ENCODE measurements around the gene SELE. TPM values are rescaled to one million over a fixed set of nuclear protein-coding genes. Genes with fewer than 3 reads are reported as not detected.
"Not testable (repeated sequence)": the region's sequence is repeated elsewhere in the genome, so short reads cannot be mapped to it uniquely, and the experiment has no call there.

The SELE gene
- total RNA-seq, 2 experiments from 2014 or later = not detected

GRCh38 chr1:169722779-169723178 is 11.1 kb downstream of the SELE start:
- DNase-seq (no peak), ATAC-seq (no peak)
- intact Hi-C loops (cut with DNase I, micrococcal nuclease) = no loop called here
- H3K4me3 Mint-ChIP-seq = no peak overlapping the region
- CTCF ChIA-PET = interaction anchor here (0.9 to 1.5 kb wide), 4 partner anchors 11 to 193 kb away, joined by 3 to 5 read pairs (median 3); partner anchors contain the start of gene F5
- no peaks in the 10 kb centered on the region for H3K36me3 Mint-ChIP-seq (ENCODE audit: low read depth)
- POLR2A ChIA-PET = no interaction called here
- no peaks in the 10 kb centered on the region for H3K9me3 Mint-ChIP-seq (ENCODE audit: low read depth)
- no peaks in the 10 kb centered on the region for H3K27me3 Mint-ChIP-seq
- no peaks in the 10 kb centered on the region for H3K4me1 Mint-ChIP-seq
- no peak overlapping the region for H3K27ac Mint-ChIP-seq

- CTCF ChIA-PET = interaction anchor here (0.7 to 4.4 kb wide), 4 partner anchors 25 to 562 kb away, joined by 3 to 119 read pairs (median 4); partner anchors contain the start of gene F5
- peaks cover 13% of the 10 kb centered on the region for H3K4me1 Mint-ChIP-seq
- POLR2A ChIA-PET; H3K27ac Mint-ChIP-seq; H3K36me3 Mint-ChIP-seq (ENCODE audit: low read depth); H3K4me3 Mint-ChIP-seq; ATAC-seq; H3K9me3 Mint-ChIP-seq (ENCODE audit: low read depth); H3K27me3 Mint-ChIP-seq; DNase-seq: not testable (repeated sequence)
- intact Hi-C loops (cut with DNase I, micrococcal nuclease) = loop anchor here in 1 of 2 experiments (10.0 kb wide), 1 partner anchor 820 kb away; the partner anchor contains the start of gene GORAB
Observed at GRCh38 chr1:169715100-169715499, 18.8 kb downstream of the SELE start.

- H3K4me1 Mint-ChIP-seq = peaks cover 16% of the 10 kb centered on the region
- ATAC-seq; POLR2A ChIA-PET; DNase-seq; H3K4me3 Mint-ChIP-seq; H3K27me3 Mint-ChIP-seq; H3K9me3 Mint-ChIP-seq (ENCODE audit: low read depth); H3K27ac Mint-ChIP-seq: not testable (repeated sequence)
- peaks cover 17% of the 10 kb centered on the region for H3K36me3 Mint-ChIP-seq (ENCODE audit: low read depth)
- CTCF ChIA-PET = interaction anchor here (1.1 to 4.4 kb wide), 20 partner anchors 8 to 163 kb away, joined by 3 to 119 read pairs (median 9); partner anchors contain the start of genes F5 and METTL18
- intact Hi-C loops (cut with DNase I, micrococcal nuclease) = loop anchor here (5.0 to 10.0 kb wide), 5 partner anchors 79 to 822 kb away; partner anchors contain the start of genes BLZF1 (in 1 of the 2), GORAB (in 1 of the 2), METTL18 (in 1 of the 2) and NME7 (in 1 of the 2)
Observed at GRCh38 chr1:169713090-169713489, 20.8 kb downstream of the SELE start.

- ChIA-PET CTCF (interaction anchor here (0.6 to 4.4 kb wide), 51 partner anchors 8 to 322 kb away, joined by 3 to 119 read pairs (median 5); partner anchors contain the start of genes F5, METTL18 and SLC19A2), POLR2A (interaction anchor here (0.6 to 1.1 kb wide), 2 partner anchors 126 to 148 kb away, joined by 3 to 9 read pairs; partner anchors contain the start of gene F5)
- intact Hi-C loops (cut with DNase I, micrococcal nuclease) = loop anchor here (1.0 to 10.0 kb wide), 7 partner anchors 80 to 823 kb away; partner anchors contain the start of genes BLZF1 (in 1 of the 2), GORAB (in 1 of the 2), METTL18 (in 1 of the 2) and NME7 (in 1 of the 2)
- Mint-ChIP-seq H3K4me3 (no peak overlapping the region), H3K27ac (no peak overlapping the region), H3K27me3 (peaks cover 4% of the 10 kb centered on the region), H3K4me1 (peaks cover 17% of the 10 kb centered on the region), H3K36me3 (ENCODE audit: low read depth) (peaks cover 22% of the 10 kb centered on the region), H3K9me3 (ENCODE audit: low read depth) (peaks cover 5% of the 10 kb centered on the region)
- DNase-seq (no peak), ATAC-seq (no peak)
Observed at GRCh38 chr1:169712309-169712631, 21.6 kb downstream of the SELE start.

- Mint-ChIP-seq H3K4me1 (peaks cover 23% of the 10 kb centered on the region), H3K4me3 (peak within 1 kb of the TSS; percentile 83), H3K36me3 (ENCODE audit: low read depth) (peaks cover 28% of the 10 kb centered on the region), H3K27ac (peak within 1 kb of the TSS; percentile 93), H3K27me3 (peaks cover 4% of the 10 kb centered on the region), H3K9me3 (ENCODE audit: low read depth) (peaks cover 2% of the 10 kb centered on the region)
- ChIA-PET POLR2A (interaction anchor here (0.6 to 1.1 kb wide), 3 partner anchors 11 to 147 kb away, joined by 3 to 9 read pairs (median 4); partner anchors contain the start of gene F5), CTCF (interaction anchor here (0.6 to 4.4 kb wide), 50 partner anchors 9 to 321 kb away, joined by 3 to 119 read pairs (median 5); partner anchors contain the start of genes F5, METTL18 and SLC19A2)
- intact Hi-C loops (cut with DNase I, micrococcal nuclease) = loop anchor here (1.0 to 10.0 kb wide), 11 partner anchors 17 to 823 kb away; partner anchors contain the start of genes F5 (in 2 of the 2), METTL18 (in 2 of the 2), BLZF1 (in 1 of the 2) and GORAB (in 1 of the 2)
- peak; percentile 86 for DNase-seq
- ATAC-seq = peak; percentile 77
Observed at GRCh38 chr1:169711469-169712308, 22.2 kb downstream of the SELE start, which contains the start of gene SELL. Gene SELL, minus strand, starts transcription at chr1:169711620. Its CDS starts 122 bp downstream, at chr1:169711498.

- Mint-ChIP-seq H3K27me3 (peaks cover 3% of the 10 kb centered on the region), H3K27ac (peak overlapping the region; percentile 98), H3K4me1 (peaks cover 53% of the 10 kb centered on the region), H3K36me3 (ENCODE audit: low read depth) (peaks cover 59% of the 10 kb centered on the region), H3K4me3 (peak overlapping the region; percentile 83), H3K9me3 (ENCODE audit: low read depth) (peaks cover 1% of the 10 kb centered on the region)
- DNase-seq (no peak), ATAC-seq (peak; percentile 20)
- intact Hi-C loops (cut with DNase I, micrococcal nuclease) = loop anchor here (1.0 to 10.0 kb wide), 4 partner anchors 11 to 366 kb away; partner anchors contain the start of genes KIFAP3 (in 1 of the 2) and SLC19A2 (in 1 of the 2)
- ChIA-PET CTCF (interaction anchor here (0.7 to 7.1 kb wide), 10 partner anchors 10 to 122 kb away, joined by 3 to 86 read pairs (median 4); partner anchors contain the start of gene F5), POLR2A (interaction anchor here (0.6 kb wide), 1 partner anchor 15 kb away, joined by 6 read pairs; no protein-coding TSS in a partner anchor)
Observed at GRCh38 chr1:169708647-169709046, 25.2 kb downstream of the SELE start.

GRCh38 chr1:169707912-169708604 is 25.8 kb downstream of the SELE start:
- ChIA-PET CTCF (interaction anchor here (0.6 to 7.1 kb wide), 15 partner anchors 9 to 157 kb away, joined by 3 to 86 read pairs (median 4); partner anchors contain the start of gene F5), POLR2A (interaction anchor here (0.6 kb wide), 1 partner anchor 87 kb away, joined by 3 read pairs; a partner anchor contains a TSS)
- Mint-ChIP-seq H3K9me3 (ENCODE audit: low read depth) (no peaks in the 10 kb centered on the region), H3K27me3 (no peaks in the 10 kb centered on the region), H3K4me3 (peak overlapping the region; percentile 83), H3K36me3 (ENCODE audit: low read depth) (peaks cover 64% of the 10 kb centered on the region), H3K27ac (peak overlapping the region; percentile 98), H3K4me1 (peaks cover 59% of the 10 kb centered on the region)
- intact Hi-C loops (cut with DNase I, micrococcal nuclease) = loop anchor here (1.0 to 10.0 kb wide), 5 partner anchors 9 to 367 kb away; partner anchors contain the start of genes KIFAP3 (in 1 of the 2) and SLC19A2 (in 1 of the 2)
- ATAC-seq = peak; percentile 28
- peak; percentile 60 for DNase-seq

- Mint-ChIP-seq H3K27me3 (no peaks in the 10 kb centered on the region), H3K4me3 (peak overlapping the region; percentile 63), H3K36me3 (ENCODE audit: low read depth) (peaks cover 93% of the 10 kb centered on the region), H3K9me3 (ENCODE audit: low read depth) (peaks cover 2% of the 10 kb centered on the region), H3K4me1 (peaks cover 77% of the 10 kb centered on the region), H3K27ac (peak overlapping the region; percentile 92)
- DNase-seq (no peak), ATAC-seq (no peak)
- ChIA-PET POLR2A (no interaction called here), CTCF (interaction anchor here (0.8 to 7.1 kb wide), 8 partner anchors 9 to 154 kb away, joined by 3 to 86 read pairs (median 4); partner anchors contain the start of genes F5 and METTL18)
- intact Hi-C loops (cut with DNase I, micrococcal nuclease) = loop anchor here (5.0 to 10.0 kb wide), 2 partner anchors 217 to 370 kb away; partner anchors contain the start of genes KIFAP3 (in 1 of the 2) and SLC19A2 (in 1 of the 2)
Observed at GRCh38 chr1:169704797-169705196, 29.1 kb downstream of the SELE start.

GRCh38 chr1:169701261-169702005 is 32.4 kb downstream of the SELE start:
- no peaks in the 10 kb centered on the region for H3K27me3 Mint-ChIP-seq
- DNase-seq (no peak), ATAC-seq (no peak)
- peak overlapping the region; percentile 45 for H3K4me3 Mint-ChIP-seq
- peaks cover 98% of the 10 kb centered on the region for H3K4me1 Mint-ChIP-seq
- peaks cover 2% of the 10 kb centered on the region for H3K9me3 Mint-ChIP-seq (ENCODE audit: low read depth)
- intact Hi-C loops (cut with DNase I, micrococcal nuclease) = loop anchor here in 1 of 2 experiments (10.0 kb wide), 1 partner anchor 373 kb away; the partner anchor contains the start of gene KIFAP3
- ChIA-PET POLR2A (interaction anchor here (0.7 kb wide), 1 partner anchor 31 kb away, joined by 7 read pairs; no protein-coding TSS in a partner anchor), CTCF (interaction anchor here (0.7 to 3.3 kb wide), 6 partner anchors 9 to 100 kb away, joined by 3 to 20 read pairs (median 8); no protein-coding TSS in a partner anchor)
- H3K36me3 Mint-ChIP-seq (ENCODE audit: low read depth) = peaks cover 88% of the 10 kb centered on the region
- peak overlapping the region; percentile 85 for H3K27ac Mint-ChIP-seq
